Kidney capillary endothelial cell (primary cell): ENCODE measurements around the gene ASAP2.

Experiments used
- DNase-seq: peaks from one replicate; pipeline ENCODE4 v3.0.0-alpha.2; 2018; ENCODE audit warnings: low spot score

ASAP2 gene

GRCh38 chr2:9184361-9184760 is 22.3 kb upstream of the ASAP2 start:
- DNase-seq, result no peak

- DNase-seq, result no peak
Observed at GRCh38 chr2:9187620-9188214, 18.9 kb upstream of the ASAP2 start.

GRCh38 chr2:9188823-9189222 is 17.8 kb upstream of the ASAP2 start:
- DNase-seq, result no peak

GRCh38 chr2:9189901-9190300 is 16.7 kb upstream of the ASAP2 start:
- DNase-seq, result no peak

- no peak for DNase-seq
Observed at GRCh38 chr2:9191041-9191481, 15.6 kb upstream of the ASAP2 start.

GRCh38 chr2:9192712-9193111 is 13.9 kb upstream of the ASAP2 start:
- DNase-seq, result no peak

- no peak for DNase-seq
Observed at GRCh38 chr2:9194352-9194751, 12.3 kb upstream of the ASAP2 start.

- no peak for DNase-seq
Observed at GRCh38 chr2:9196637-9197036, 10.0 kb upstream of the ASAP2 start.

- no peak for DNase-seq
Observed at GRCh38 chr2:9197916-9198315, 8.7 kb upstream of the ASAP2 start.

- DNase-seq, result no peak
Observed at GRCh38 chr2:9199716-9200632, 6.6 kb upstream of the ASAP2 start.

- no peak for DNase-seq
Observed at GRCh38 chr2:9200633-9201015, 6.0 kb upstream of the ASAP2 start.

GRCh38 chr2:9201185-9201891 is 5.3 kb upstream of the ASAP2 start:
- no peak for DNase-seq

GRCh38 chr2:9203006-9203405 is 3.6 kb upstream of the ASAP2 start:
- no peak for DNase-seq

- DNase-seq, result no peak
Observed at GRCh38 chr2:9203876-9204275, 2.7 kb upstream of the ASAP2 start.

GRCh38 chr2:9204939-9205338 is 1.7 kb upstream of the ASAP2 start:
- DNase-seq, result no peak

- DNase-seq, result no peak
Observed at GRCh38 chr2:9205486-9205885, 1.1 kb upstream of the ASAP2 start.

GRCh38 chr2:9206991-9207640 is 504 bp downstream of the ASAP2 start:
- DNase-seq, result no peak

- no peak for DNase-seq
Observed at GRCh38 chr2:9207641-9208311, 1.2 kb downstream of the ASAP2 start.

GRCh38 chr2:9208875-9209274 is 2.3 kb downstream of the ASAP2 start:
- no peak for DNase-seq

GRCh38 chr2:9210030-9210429 is 3.4 kb downstream of the ASAP2 start:
- no peak for DNase-seq

- DNase-seq, result no peak
Observed at GRCh38 chr2:9211496-9211895, 4.9 kb downstream of the ASAP2 start.
